IMR-90 (cell line): ENCODE results near the gene PKM. TPM values are rescaled to one million over a fixed set of nuclear protein-coding genes. Genes with fewer than 3 reads are reported as not detected.

Experiments used
- ATAC-seq: fragments of 200-7000 bp; cut with Tn5 transposase; 2 replicates; pipeline ENCODE4 v1.9.1; 2020; ENCODE audit warnings: low read depth, mild to moderate bottlenecking, moderate library complexity
- BruUV-seq: library from RNA; stranded (reverse); fragments of 400-500 nt; replicated peaks from 2 replicates; lab custom pipeline; 2021; lab: Mats Ljungman, UMichigan
- CTCF ChIA-PET: fragments of 300-600 bp; formaldehyde crosslinking; extraction: SDS; loops from one replicate; lab custom pipeline; 2021; ENCODE audit warnings: antibody characterized with exemption; lab: Yijun Ruan, JAX
- POLR2A ChIA-PET: fragments of 300-600 bp; sonication (Branson Sonifier 250); formaldehyde crosslinking; loops from one replicate; lab custom pipeline; 2022; ENCODE audit warnings: antibody characterized with exemption; ENCODE audit not compliant: unreplicated experiment; lab: Charles Lee
- DNase-seq: peaks from one replicate; pipeline ENCODE4 v3.0.0; 2013
- H2AFZ ChIP-seq: replicated peaks from 2 replicates; pipeline ENCODE3; 2013; ENCODE audit warnings: low read length, mild to moderate bottlenecking; ENCODE audit not compliant: poor library complexity
- H2AK5ac ChIP-seq: 2 replicates; pipeline ENCODE4 v1.6.1; 2013; ENCODE audit warnings: low read depth, low read length, inconsistent platforms
- H2AK9ac ChIP-seq: replicated peaks from 2 replicates; pipeline ENCODE3; 2013; ENCODE audit warnings: mild to moderate bottlenecking, low read depth, low read length, moderate library complexity; ENCODE audit not compliant: poor library complexity
- H2BK120ac ChIP-seq: 2 replicates; pipeline ENCODE4 v1.6.1; 2013; ENCODE audit warnings: low read depth, low read length, inconsistent platforms
- H2BK15ac ChIP-seq: 3 replicates; pipeline ENCODE4 v1.6.1; 2013; ENCODE audit warnings: low read depth, low read length, inconsistent platforms
- H2BK20ac ChIP-seq: 2 replicates; pipeline ENCODE4 v1.6.1; 2013; ENCODE audit warnings: low read depth, mild to moderate bottlenecking, inconsistent platforms, low read length, moderate library complexity
- H2BK5ac ChIP-seq: 2 replicates; pipeline ENCODE4 v1.6.1; 2013; ENCODE audit warnings: mild to moderate bottlenecking, low read depth, low read length, inconsistent platforms; ENCODE audit not compliant: poor library complexity, severe bottlenecking
- H3K14ac ChIP-seq: replicated peaks from 2 replicates; pipeline ENCODE4 v1.6.1; 2013; ENCODE audit warnings: low read depth, low read length, inconsistent platforms
- H3K18ac ChIP-seq: 2 replicates; pipeline ENCODE4 v1.6.1; 2013; ENCODE audit warnings: low read depth, low read length, control low read depth
- H3K23ac ChIP-seq: 2 replicates; pipeline ENCODE4 v1.6.1; 2013; ENCODE audit warnings: low read depth, low read length, inconsistent platforms
- H3K27ac ChIP-seq: 2 replicates; pipeline ENCODE4 v1.5.1; 2013; ENCODE audit warnings: mild to moderate bottlenecking, control low read depth, low read length; ENCODE audit not compliant: insufficient read depth
- H3K27me3 ChIP-seq: 2 replicates; pipeline ENCODE4 v1.6.1; 2013; ENCODE audit warnings: low read length; ENCODE audit not compliant: control insufficient read depth, insufficient read depth
- H3K36me3 ChIP-seq: 2 replicates; pipeline ENCODE4 v1.6.1; 2013; ENCODE audit warnings: low read length, mixed read lengths; ENCODE audit not compliant: control insufficient read depth, insufficient read depth
- H3K4ac ChIP-seq: 2 replicates; pipeline ENCODE4 v1.6.1; 2013; ENCODE audit warnings: low read depth, low read length, inconsistent platforms
- H3K4me1 ChIP-seq: 2 replicates; pipeline ENCODE4 v1.6.1; 2013; ENCODE audit warnings: low read length, mixed read lengths; ENCODE audit not compliant: control insufficient read depth, insufficient read depth
- H3K4me2 ChIP-seq: 2 replicates; pipeline ENCODE4 v1.6.1; 2013; ENCODE audit warnings: low read depth, mild to moderate bottlenecking, control low read depth, low read length, moderate library complexity
- H3K4me3 ChIP-seq: 2 replicates; pipeline ENCODE4 v1.5.1; 2013; ENCODE audit warnings: low read depth, mild to moderate bottlenecking, control low read depth, low read length, moderate library complexity; ENCODE audit not compliant: insufficient read depth
- H3K56ac ChIP-seq: 2 replicates; pipeline ENCODE4 v1.6.1; 2013; ENCODE audit warnings: low read length, inconsistent platforms; ENCODE audit not compliant: insufficient read depth; ENCODE audit errors: extremely low read depth
- H3K79me1 ChIP-seq, 2 experiments: 2 replicates each; pipeline ENCODE4 v1.6.1; 2013; ENCODE audit warnings: low read length in 2 of 2, inconsistent platforms in 1 of 2, low read depth in 1 of 2
- H3K9ac ChIP-seq: 2 replicates; pipeline ENCODE4 v1.6.1; 2013; ENCODE audit warnings: low read depth, low read length, control low read depth
- H3K9me1 ChIP-seq: 2 replicates; pipeline ENCODE4 v1.6.1; 2013; ENCODE audit warnings: low read length, inconsistent platforms; ENCODE audit not compliant: insufficient read depth
- H3K9me3 ChIP-seq: 2 replicates; pipeline ENCODE4 v1.6.1; 2013; ENCODE audit warnings: low read length; ENCODE audit not compliant: control insufficient read depth, insufficient read depth
- H4K20me1 ChIP-seq: 2 replicates; pipeline ENCODE4 v1.6.1; 2013; ENCODE audit warnings: low read length, inconsistent platforms; ENCODE audit not compliant: insufficient read depth
- H4K5ac ChIP-seq: 2 replicates; pipeline ENCODE4 v1.6.1; 2013; ENCODE audit warnings: mild to moderate bottlenecking, low read depth, low read length, control low read depth
- H4K8ac ChIP-seq, 2 experiments: 2 replicates each; pipeline ENCODE4 v1.6.1; 2013; ENCODE audit warnings: low read depth in 2 of 2, low read length in 2 of 2, control low read depth in 1 of 2, inconsistent platforms in 1 of 2
- H4K91ac ChIP-seq: 2 replicates; pipeline ENCODE4 v1.6.1; 2013; ENCODE audit warnings: low read depth, low read length, inconsistent platforms; ENCODE audit not compliant: insufficient read depth
- BHLHE40 ChIP-seq: fragments of 150-350 bp; IDR thresholded peaks from 2 replicates; pipeline ENCODE4 v1.6.1; 2016; ENCODE audit warnings: mild to moderate bottlenecking, low read depth, low read length
- CEBPB ChIP-seq: IDR thresholded peaks from 2 replicates; pipeline ENCODE4 v1.6.1; 2012; ENCODE audit warnings: low read depth, low read length, improper control_type of control experiment
- CHD1 ChIP-seq: IDR thresholded peaks from 2 replicates; pipeline ENCODE4 v1.6.1; 2012; ENCODE audit warnings: low read depth, low read length, improper control_type of control experiment
- CTCF ChIP-seq: conservative IDR thresholded peaks from 2 replicates; pipeline ENCODE4 v1.5.1; 2012; ENCODE audit warnings: mild to moderate bottlenecking, low read depth, low read length, improper control_type of control experiment
- MAFK ChIP-seq: IDR thresholded peaks from 2 replicates; pipeline ENCODE4 v1.6.1; 2012; ENCODE audit warnings: low read depth, low read length, improper control_type of control experiment
- MAZ ChIP-seq: IDR thresholded peaks from 2 replicates; pipeline ENCODE4 v1.6.1; 2012; ENCODE audit warnings: low read depth, mild to moderate bottlenecking, low read length, improper control_type of control experiment, moderate library complexity, borderline replicate concordance
- NFE2L2 ChIP-seq: fragments of 150-350 bp; IDR thresholded peaks from 2 replicates; pipeline ENCODE4 v1.6.1; 2016; ENCODE audit warnings: low read depth, mild to moderate bottlenecking, low read length
- RFX5 ChIP-seq: IDR thresholded peaks from 2 replicates; pipeline ENCODE4 v1.8.0; 2012; ENCODE audit warnings: low read depth, mild to moderate bottlenecking, low read length, moderate library complexity
- SMC3 ChIP-seq: fragments of 150-350 bp; IDR thresholded peaks from 2 replicates; pipeline ENCODE4 v1.6.1; 2016; ENCODE audit warnings: low read depth, mild to moderate bottlenecking, antibody characterized with exemption, low read length, moderate library complexity
- WGBS, 2 experiments: methylation state at CpG; one replicate each; pipeline versions ENCODE4 v1.1.5 to v1.1.7; 2013; ENCODE audit warnings: missing lambda C conversion rate in 2 of 2; ENCODE audit not compliant: insufficient read length in 1 of 2; ENCODE audit errors: extremely low coverage in 2 of 2; 5-methylcytosine and 5-hydroxymethylcytosine counted together
- dilution Hi-C: fragments of 300-500 bp; cut with HindIII; formaldehyde crosslinking; loops from one replicate; pipeline ENCODE4 v1.14.3; 2018; ENCODE audit warnings: low sequenced_read_pairs; ENCODE audit not compliant: unreplicated experiment
- in situ Hi-C: fragments of 300-500 bp; cut with MboI; formaldehyde crosslinking; loops from 3 replicates; pipeline ENCODE4 v1.14.3; 2019; ENCODE audit warnings: low sequenced_read_pairs, inconsistent platforms, mixed read lengths
- intact Hi-C: fragments of 100-400 bp; cut with micrococcal nuclease; formaldehyde crosslinking; loops from 2 replicates; pipeline ENCODE4 v1.10.0; 2022
- polyA plus RNA-seq, 3 experiments: library from polyadenylated mRNA; depleted of rRNA; stranded (reverse); fragments of >200 nt; gene quantifications; 2 replicates each; pipeline ENCODE4 v1.2.3, GENCODE V29; 2012; ENCODE audit warnings: low replicate concordance in 1 of 3
- total RNA-seq: library from RNA; depleted of rRNA; stranded (reverse); fragments of >200 nt; gene quantifications from 2 replicates; pipeline ENCODE4 v1.2.3, GENCODE V29; 2012
- TF ChIP-seq, protein P1 (sequence below): fragments of 150-350 bp; IDR thresholded peaks from 2 replicates; pipeline ENCODE4 v1.6.1; 2016; ENCODE audit warnings: low read depth, mild to moderate bottlenecking, low read length, moderate library complexity, borderline replicate concordance
- TF ChIP-seq, protein P2 (sequence below): fragments of 150-350 bp; IDR thresholded peaks from 2 replicates; pipeline ENCODE4 v1.6.1; 2017; ENCODE audit warnings: mild to moderate bottlenecking, antibody characterized with exemption, low read length, low read depth

PKM gene
- total and polyA plus RNA-seq, 2 of the 4 experiments (the other 2 are of a cell fraction), result 2,219 to 3,859 TPM

- TF ChIP-seq NFE2L2, result no peak
Measured at GRCh38 chr15:72175186-72176044, 55.6 kb downstream of the PKM start (continued).

- H3K79me1 ChIP-seq, result no peaks in the 10 kb centered on the region
- no peak overlapping the region for H3K14ac ChIP-seq
- H3K4me3 ChIP-seq, result no peak overlapping the region
- H4K91ac ChIP-seq, result no peak overlapping the region
- no peak overlapping the region for H2BK15ac ChIP-seq
- BruUV-seq, result no TSS peak
- CTCF ChIA-PET, result no interaction called here
- dilution Hi-C loops, result no loop called here
- H3K4ac ChIP-seq, result no peak overlapping the region
- no peak for DNase-seq
- H3K56ac ChIP-seq, result no peak overlapping the region
- no peaks in the 10 kb centered on the region for H3K9me3 ChIP-seq
- in situ Hi-C loops, result no loop called here
- no peak overlapping the region for H3K9ac ChIP-seq
- no peak overlapping the region for H3K23ac ChIP-seq
- no peak overlapping the region for H3K27ac ChIP-seq
- no peak overlapping the region for H2AFZ ChIP-seq
- intact Hi-C loops, result no loop called here
- no peak overlapping the region for H4K5ac ChIP-seq
- H2BK20ac ChIP-seq, result no peak overlapping the region
- no peak overlapping the region for H4K8ac ChIP-seq
- no peak overlapping the region for H3K18ac ChIP-seq
- H3K9me1 ChIP-seq, result no peaks in the 10 kb centered on the region; the same call in 1 of the 2 replicates
- H3K36me3 ChIP-seq, result no peaks in the 10 kb centered on the region
- H2BK120ac ChIP-seq, result no peak overlapping the region
- ATAC-seq, result no peak
- WGBS, 2 experiments, result 80% methylated on average over 4 of the region's 5 CpGs; no CpG with 5 or more reads in 1 of the 2 experiments
- POLR2A ChIA-PET, result no interaction called here
- no peak overlapping the region for H3K4me2 ChIP-seq
- H2AK5ac ChIP-seq, result no peak overlapping the region
- H2BK5ac ChIP-seq, result no peak overlapping the region
- H3K4me1 ChIP-seq, result no peaks in the 10 kb centered on the region
- H2AK9ac ChIP-seq, result no peak overlapping the region
- H3K27me3 ChIP-seq, result peaks cover 54% of the 10 kb centered on the region
- no peaks in the 10 kb centered on the region for H4K20me1 ChIP-seq
- TF ChIP-seq CHD1, result no peak
- TF ChIP-seq NFE2L2, result no peak
- TF ChIP-seq, protein P1, sequence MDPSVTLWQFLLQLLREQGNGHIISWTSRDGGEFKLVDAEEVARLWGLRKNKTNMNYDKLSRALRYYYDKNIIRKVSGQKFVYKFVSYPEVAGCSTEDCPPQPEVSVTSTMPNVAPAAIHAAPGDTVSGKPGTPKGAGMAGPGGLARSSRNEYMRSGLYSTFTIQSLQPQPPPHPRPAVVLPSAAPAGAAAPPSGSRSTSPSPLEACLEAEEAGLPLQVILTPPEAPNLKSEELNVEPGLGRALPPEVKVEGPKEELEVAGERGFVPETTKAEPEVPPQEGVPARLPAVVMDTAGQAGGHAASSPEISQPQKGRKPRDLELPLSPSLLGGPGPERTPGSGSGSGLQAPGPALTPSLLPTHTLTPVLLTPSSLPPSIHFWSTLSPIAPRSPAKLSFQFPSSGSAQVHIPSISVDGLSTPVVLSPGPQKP, result no peak
- no peak for TF ChIP-seq SMC3
- TF ChIP-seq MAZ, result no peak
- TF ChIP-seq MAFK, result no peak
- TF ChIP-seq, protein P2, sequence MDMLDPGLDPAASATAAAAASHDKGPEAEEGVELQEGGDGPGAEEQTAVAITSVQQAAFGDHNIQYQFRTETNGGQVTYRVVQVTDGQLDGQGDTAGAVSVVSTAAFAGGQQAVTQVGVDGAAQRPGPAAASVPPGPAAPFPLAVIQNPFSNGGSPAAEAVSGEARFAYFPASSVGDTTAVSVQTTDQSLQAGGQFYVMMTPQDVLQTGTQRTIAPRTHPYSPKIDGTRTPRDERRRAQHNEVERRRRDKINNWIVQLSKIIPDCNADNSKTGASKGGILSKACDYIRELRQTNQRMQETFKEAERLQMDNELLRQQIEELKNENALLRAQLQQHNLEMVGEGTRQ, result no peak
- TF ChIP-seq CEBPB, result no peak
- no peak for TF ChIP-seq BHLHE40
- no peak for TF ChIP-seq CTCF
- no peak for TF ChIP-seq RFX5
Measured at GRCh38 chr15:72174551-72175165, 56.3 kb downstream of the PKM start.
